SH-SY5Y (cell line): ENCODE measurements around the gene RAB29.

Experiments used
- GATA2 ChIP-seq: IDR thresholded peaks from 2 replicates; pipeline ENCODE4 v1.6.1; 2011; ENCODE audit warnings: mild to moderate bottlenecking, low read depth, low read length
- GATA3 ChIP-seq: IDR thresholded peaks from 2 replicates; pipeline ENCODE4 v1.6.1; 2011; ENCODE audit warnings: low read depth, mild to moderate bottlenecking, low read length, moderate library complexity

RAB29 gene

GRCh38 chr1:205783904-205784303, 8.6 kb upstream of the RAB29 start:
- TF ChIP-seq GATA3 (no peak), GATA2 (no peak)

GRCh38 chr1:205783433-205783795, 8.1 kb upstream of the RAB29 start:
- TF ChIP-seq GATA3 (no peak), GATA2 (no peak)

GRCh38 chr1:205782627-205783432, 7.5 kb upstream of the RAB29 start:
- TF ChIP-seq GATA2 (no peak), GATA3 (no peak)

DNA sequence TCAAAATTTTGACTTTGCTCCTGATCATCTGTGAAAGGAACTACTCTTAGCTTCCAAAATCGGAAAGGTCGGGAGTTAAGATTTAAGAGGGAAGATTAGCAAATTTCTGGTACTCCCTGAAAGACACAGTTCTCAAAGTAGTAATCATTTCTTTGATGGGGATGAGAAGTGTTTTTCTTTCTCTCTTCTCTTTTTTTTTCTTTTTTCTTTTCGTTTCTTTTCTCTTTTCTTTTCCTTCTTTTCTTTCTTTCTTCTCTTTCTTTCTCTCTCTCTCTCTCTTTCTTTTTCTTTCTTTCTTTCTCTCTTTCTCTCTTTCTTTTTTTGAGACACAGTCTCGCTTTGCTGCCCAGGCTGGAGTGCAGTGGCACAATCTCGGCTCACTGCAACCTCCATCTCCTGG, 5.1 kb upstream of the RAB29 start:
- TF ChIP-seq GATA3 (no peak), GATA2 (no peak)

DNA sequence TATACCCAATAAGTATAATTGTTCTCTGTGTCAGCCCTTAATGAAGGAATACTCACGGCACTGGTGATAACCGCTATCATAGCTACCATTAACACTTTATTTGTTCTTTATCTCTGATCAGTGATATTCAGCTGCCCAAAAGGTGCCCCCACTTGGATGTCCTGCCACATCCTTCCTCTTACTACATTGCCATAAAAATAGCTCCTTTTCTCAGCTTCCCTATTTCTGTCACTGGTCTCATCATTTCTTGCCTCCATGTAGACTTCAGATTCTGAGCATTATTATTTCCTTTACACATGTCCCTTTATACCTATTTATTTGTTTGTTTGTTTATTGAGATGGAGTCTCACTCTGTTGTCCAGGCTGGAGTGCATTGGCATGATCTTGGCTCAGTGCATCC, 2.7 kb upstream of the RAB29 start:
- TF ChIP-seq GATA2: no peak

GRCh38 chr1:205775717-205776056, 405 bp upstream of the RAB29 start:
- no peak for TF ChIP-seq GATA2
- TF ChIP-seq GATA3: no peak

DNA sequence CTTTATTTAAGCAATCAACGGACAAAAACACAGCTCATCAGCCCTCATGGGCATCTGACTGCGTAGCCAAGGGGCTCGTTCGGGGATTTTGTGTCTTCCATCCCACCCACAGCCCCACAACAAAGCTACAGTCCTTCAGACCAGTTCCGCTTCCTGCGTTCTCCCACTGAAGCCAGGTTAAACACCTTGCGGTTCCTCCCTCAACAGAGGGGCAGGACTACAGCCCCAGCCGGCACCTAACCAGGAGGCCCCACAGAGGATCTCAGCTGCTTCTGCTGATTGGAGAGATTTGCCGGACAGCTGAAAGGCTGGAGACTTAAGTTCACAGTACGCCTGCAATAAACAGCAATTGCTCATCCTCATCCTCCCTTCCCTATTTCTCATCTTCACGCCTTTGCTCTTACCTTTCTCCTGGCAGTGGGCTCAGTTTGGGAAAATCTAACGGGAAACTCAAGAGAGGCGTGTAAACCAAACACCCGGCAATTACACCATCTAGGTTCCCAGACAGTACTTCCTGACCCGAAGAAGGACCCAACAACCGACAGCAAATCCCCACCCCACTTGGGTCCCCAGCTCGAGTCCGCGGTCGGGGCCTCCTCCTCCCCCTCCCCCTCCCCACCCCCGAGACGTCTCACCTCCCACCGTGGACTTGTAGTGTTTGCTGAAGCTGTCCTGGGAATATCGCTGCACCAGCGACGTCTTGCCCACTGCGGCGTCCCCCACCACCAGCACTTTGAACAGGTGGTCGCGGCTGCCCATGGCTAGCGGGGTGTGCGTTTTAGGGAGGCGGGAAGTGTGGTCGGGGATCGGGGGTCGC, 876 bp downstream of the RAB29 start:
- TF ChIP-seq GATA3 (no peak), GATA2 (no peak)

DNA sequence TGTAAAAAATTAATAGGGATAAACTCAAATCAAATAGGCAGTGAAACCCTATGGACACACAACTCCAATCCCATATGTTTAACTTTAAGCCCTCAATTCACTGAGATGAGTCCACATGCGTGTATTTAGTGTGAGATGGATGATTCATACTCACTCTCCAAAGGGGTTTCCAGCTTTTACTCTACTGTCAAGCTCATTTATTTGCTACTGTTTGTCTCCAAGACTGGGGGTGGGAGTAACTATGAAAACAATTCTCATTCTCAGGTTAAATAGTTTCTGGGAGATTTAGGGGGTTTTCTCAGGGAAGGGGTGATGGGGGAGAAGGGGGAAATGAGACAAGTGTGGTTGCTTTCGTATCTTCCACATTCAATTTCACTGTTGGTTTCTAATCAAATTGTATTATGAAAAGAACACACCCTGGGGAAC, 2.7 kb downstream of the RAB29 start:
- no peak for TF ChIP-seq GATA3

- no peak for TF ChIP-seq GATA3
- TF ChIP-seq GATA2: no peak
Measured at GRCh38 chr1:205770618-205771017, 4.7 kb downstream of the RAB29 start.

DNA sequence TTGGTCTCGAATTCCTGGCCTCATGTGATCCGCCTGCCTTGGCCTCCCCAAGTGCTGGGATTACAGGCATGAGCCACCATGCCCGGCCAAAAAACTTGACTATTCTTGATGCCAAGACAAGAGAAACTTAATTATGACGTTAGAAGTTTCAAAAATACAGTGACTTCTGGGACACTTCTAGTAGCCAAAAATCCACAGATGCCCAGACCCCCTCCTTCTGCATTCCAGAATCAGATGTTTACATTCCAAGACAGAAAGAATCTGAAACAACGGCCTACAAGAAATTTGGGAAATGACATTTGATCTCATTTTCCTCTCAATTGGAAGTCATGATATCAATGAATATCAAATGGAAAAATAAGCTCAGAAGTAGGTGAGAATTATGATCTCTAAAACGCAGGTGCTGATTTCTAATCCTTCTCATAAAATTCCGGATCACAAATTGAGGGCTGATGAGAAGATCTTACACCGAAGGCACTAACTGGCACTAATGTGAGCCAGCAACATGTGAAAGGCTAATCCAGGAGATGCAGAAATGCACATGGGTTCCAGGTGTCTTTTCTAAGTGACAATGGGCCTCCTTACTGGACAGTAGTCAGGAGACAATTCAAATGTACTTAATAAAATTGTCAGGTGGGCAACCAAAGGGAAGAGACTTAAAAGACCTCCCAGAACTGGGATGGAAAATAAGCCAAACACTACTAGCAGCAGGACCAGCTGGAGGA, 5.5 kb downstream of the RAB29 start:
- no peak for TF ChIP-seq GATA2
- no peak for TF ChIP-seq GATA3

DNA sequence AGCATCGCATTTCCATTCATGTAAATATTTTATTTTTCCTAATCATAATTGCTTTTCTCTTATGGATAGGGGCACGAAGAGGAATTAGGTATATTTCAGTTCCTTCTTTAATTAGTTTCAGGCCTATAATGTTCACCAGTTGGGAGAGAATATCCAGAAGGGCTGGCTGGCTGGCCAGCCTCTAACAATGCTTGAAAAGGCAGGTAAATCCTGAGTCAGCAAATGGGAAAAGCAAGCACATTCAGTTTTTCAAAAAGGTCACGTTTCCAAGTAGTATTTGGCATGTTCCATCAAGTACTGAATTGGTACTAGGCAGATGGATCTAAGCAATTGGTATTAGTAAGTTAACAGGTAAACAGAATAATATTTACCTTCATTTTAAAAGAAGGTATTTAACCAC, 8.0 kb downstream of the RAB29 start:
- no peak for TF ChIP-seq GATA3
- no peak for TF ChIP-seq GATA2

DNA sequence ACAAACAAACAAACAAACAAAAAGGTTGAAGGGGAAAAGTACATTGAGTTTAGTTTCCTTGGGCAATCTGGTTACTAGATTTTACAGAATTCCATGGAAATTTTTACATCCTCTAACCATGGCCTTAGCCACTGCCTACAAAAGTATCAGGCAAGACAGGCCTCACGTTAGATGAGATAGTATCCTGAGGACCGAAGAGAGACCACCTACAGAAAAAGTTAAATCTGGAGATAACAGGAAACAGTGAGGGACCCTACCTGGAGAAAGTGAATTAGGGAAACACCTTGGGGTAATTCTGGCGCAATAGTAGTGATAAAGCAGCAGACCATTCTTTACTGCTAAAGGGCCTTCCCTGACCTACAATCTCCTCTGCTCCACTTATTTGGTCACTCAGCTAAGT, 8.7 kb downstream of the RAB29 start:
- TF ChIP-seq GATA2: no peak
- TF ChIP-seq GATA3: no peak

DNA sequence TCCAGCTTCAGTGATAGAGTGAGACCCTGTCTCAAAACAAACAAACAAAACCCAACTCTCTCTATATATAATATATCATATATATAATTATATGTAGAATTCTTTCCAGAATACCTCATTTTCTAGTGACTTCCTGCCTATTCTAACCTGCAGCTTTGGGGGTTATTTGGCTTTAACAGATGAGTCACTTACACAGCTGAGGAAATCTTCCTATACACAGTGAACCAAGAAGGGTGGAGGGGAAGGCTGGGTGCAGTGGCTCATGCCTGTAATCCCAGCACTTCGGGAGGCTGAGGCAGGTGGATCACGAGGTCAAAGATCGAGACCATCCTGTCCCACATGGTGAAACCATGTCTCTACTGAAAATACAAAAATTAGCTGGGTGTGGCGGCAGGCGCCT, 9.2 kb downstream of the RAB29 start:
- TF ChIP-seq GATA2: no peak
- no peak for TF ChIP-seq GATA3

DNA sequence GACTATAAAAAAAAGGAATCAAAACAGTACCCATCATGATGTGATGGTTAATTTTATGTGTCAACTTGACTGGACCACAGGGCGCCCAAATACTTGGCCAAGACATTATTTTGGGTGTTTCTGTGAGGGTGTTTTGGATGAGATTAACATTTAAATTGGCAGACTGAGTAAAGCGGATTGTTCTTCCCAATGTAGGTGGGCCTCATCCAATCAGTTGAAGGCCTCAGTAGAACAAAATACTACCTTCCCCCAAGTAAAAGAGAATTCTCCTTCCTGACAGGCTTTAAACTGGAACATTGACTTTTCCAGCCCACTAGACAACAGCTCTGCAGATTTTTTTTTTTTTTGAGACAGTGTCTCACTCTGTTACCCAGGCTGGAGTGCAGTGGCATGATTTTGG, 10.7 kb downstream of the RAB29 start:
- TF ChIP-seq GATA2 (no peak), GATA3 (no peak)

DNA sequence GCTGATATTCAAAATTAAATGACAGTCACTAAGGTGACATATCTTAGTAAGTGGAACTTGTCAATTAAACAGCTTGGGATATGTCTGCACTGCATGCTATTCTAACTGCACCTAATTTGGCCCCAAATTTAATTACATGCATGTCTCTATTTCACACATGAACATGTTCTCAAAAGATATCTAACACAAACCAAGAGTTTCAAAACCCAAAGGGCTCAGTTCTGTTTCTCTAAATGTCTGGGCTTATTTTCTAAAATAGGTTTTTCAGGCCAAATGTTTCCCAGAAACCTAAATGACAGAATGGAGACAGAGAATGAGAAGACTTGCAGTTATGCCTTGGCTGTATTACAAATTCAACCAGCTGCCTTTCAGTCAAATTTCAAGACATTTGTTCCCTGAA, 11.3 kb downstream of the RAB29 start:
- TF ChIP-seq GATA2: no peak
- TF ChIP-seq GATA3: no peak
